Pons (tissue), 1 donor: ENCODE measurements around the gene MXI1.
A peak's percentile ranks its signal among the peaks of the same experiment; 100 is the strongest.

Experiments used
- DNase-seq: peaks from one replicate; pipeline ENCODE4 v3.0.0-alpha.2; 2016; ENCODE audit warnings: low spot score

The MXI1 gene

DNA sequence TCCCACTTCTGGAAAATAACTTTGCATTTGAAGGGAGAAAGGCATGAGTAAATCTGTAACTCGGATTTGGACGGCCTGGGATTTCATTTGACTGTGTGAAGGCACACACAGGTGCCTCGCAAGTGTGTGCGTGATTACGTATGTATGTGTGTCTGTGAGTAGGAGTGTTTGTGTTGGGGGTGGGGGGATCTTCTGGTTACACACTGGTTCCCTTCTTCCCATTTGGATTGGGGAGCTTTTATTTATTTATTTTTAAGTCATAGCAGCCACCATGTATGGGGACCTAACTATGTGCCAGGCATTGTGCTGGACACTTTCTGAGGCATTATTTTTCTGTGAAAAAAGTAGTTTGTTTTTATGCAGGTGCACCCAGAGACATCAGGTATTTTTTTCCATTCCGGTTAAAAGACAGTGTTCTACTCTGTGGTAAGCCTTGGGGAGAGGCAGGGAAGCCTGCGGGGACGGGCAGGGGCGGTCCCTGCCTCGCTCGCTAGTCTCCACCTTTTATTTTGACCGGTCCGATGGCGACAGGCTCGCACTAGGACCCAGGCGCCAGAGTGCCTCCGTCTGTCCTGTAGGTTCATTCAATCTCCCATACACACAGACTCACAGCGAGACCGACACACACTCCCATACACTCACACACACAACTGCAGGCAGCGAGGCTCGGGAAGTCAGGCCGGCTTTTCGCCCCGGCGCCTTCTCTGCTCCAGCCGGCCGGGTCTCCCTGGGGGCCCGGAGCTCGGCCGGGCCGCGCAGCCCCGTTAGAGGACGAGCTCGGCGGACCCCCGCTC is at the start of gene MXI1:
TSS of gene MXI1 (plus strand) at position 595 of the 794 bp plus-strand sequence. CDS start 204 bp downstream, outside the sequence.
- DNase-seq = peak; percentile 80

DNA sequence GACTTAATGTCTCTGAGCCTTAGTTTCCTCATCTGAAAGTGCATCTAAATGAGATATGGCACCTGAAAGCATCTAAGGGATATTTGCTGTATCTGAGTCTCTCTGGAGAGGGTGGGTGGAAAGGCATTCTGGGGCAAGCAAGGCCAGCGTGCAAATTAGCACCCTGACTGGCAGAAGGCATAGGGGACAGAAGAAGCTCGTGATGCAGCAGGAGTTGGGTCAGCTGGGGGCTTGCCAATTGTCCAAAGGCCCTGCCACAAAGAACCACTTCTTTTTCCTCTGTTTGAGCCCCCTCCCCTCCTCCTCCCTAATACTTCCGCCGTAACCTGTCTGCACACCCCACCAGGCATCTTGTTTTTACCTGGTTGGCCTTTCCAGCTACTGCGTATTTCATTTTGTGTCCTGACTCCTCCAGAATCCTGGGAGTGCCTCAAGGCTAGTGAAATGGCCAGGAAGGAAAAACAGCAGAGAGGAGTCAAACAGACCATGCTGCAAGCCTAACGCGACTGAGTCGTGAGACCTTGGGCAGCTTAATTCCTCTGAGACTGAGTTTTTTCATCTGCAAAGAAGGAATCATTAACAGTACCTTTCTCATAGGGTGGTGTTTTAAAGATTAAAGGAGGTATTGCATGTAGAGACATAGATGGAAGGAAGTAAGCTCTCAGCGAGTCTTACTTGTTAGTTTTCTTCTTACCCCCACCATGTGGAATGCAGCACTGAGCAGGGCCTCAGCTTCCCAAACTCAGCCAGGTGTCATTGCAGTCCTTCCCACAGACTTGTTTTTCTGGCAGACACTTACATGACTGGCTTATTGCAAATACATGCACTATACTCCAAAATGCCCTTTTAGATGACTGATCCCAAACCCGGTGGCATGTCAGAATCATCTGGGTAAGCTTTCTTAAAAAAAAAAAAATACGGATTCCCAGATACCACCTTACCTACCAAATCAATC is 49.1 kb upstream of the MXI1 start:
- DNase-seq = no peak

- no peak for DNase-seq
Measured at GRCh38 chr10:110160081-110160480, 47.3 kb upstream of the MXI1 start.

DNA sequence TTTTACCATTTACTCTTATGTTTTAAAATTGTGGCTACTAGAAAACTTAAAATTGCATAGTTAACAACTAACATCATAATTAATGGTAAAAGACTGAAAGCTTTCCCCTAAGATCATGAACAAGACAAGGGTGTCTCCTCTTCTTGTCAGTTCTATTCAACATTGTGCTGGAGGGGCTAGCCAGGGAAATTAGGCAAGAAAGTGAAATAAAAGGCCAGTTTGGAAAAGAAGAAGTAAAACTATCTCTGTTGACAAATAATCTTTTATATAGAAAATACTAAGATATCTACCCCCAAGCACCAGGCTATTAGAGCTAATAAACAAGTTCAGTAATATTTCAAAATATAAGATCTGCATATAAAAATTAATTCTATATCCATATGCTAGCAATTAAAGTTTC is 46.9 kb upstream of the MXI1 start:
- no peak for DNase-seq

DNA sequence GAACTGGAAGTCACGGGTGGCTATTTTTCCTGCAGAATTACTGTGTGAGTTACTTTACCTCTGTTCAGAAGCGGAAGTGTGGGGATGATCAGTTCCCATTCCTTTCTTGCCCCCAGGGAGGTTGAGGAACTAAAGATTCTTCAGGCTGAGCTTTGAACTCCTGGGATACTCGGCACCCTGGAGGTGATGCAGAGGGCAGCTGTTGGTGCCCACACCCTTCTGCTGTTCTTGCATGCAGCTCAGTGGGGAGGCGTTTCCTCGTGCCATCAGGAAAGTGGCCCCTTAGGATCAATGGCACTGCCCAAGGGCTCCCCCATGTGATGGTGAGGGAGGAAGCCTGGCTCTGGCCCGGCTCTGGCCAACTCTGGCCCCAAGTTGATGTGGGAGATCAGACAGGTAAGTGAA is 44.7 kb upstream of the MXI1 start:
- no peak for DNase-seq

DNA sequence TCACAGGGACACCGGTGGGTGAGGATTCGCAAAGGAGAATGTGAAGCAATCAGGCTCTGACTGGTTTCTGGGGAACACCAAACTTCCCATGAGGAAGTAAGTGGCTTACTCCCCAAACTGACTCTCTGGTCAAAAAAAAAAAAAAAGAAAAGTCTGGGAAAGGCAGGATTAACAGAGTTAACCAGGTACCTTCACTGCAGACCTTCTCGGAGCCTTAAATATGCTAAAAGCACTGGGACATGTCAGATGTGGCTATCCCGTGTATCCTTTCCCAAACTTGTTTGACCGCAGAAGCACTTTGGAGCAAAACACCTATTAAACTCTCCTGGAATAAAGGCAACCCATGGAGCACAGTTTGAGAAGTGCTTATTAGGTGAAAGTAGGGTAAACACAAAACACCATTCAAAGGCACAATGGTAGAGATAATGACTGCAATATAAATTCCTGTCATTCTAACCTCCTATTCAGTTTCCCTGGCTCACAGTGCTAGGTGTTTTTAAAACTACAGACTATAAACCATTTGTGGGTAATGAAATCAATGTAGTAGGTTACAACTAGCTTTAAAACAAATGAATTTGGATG is 44.1 kb upstream of the MXI1 start:
- no peak for DNase-seq

GRCh38 chr10:110163841-110164240 is 43.6 kb upstream of the MXI1 start:
- DNase-seq = no peak

DNA sequence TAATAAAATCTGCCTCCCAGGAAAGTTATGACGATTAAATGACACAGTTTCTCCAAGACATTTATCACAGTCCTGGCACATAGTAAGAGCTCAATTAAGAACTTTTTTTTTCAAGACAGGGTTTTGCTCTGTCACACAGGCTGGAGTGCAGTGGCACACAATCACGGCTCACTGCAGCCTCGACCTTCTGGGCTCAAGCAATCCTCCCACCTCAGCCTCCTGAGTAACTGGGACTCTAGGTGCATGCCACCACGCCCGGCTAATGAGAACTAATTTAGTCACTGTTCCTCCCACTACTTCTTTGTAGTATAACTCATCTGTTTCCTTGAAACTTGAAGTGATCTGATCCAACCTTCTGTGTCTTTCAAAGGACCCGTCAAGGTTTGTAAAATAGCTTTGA is 42.2 kb upstream of the MXI1 start:
- DNase-seq = no peak

GRCh38 chr10:110167149-110167548 is 40.3 kb upstream of the MXI1 start:
- no peak for DNase-seq

DNA sequence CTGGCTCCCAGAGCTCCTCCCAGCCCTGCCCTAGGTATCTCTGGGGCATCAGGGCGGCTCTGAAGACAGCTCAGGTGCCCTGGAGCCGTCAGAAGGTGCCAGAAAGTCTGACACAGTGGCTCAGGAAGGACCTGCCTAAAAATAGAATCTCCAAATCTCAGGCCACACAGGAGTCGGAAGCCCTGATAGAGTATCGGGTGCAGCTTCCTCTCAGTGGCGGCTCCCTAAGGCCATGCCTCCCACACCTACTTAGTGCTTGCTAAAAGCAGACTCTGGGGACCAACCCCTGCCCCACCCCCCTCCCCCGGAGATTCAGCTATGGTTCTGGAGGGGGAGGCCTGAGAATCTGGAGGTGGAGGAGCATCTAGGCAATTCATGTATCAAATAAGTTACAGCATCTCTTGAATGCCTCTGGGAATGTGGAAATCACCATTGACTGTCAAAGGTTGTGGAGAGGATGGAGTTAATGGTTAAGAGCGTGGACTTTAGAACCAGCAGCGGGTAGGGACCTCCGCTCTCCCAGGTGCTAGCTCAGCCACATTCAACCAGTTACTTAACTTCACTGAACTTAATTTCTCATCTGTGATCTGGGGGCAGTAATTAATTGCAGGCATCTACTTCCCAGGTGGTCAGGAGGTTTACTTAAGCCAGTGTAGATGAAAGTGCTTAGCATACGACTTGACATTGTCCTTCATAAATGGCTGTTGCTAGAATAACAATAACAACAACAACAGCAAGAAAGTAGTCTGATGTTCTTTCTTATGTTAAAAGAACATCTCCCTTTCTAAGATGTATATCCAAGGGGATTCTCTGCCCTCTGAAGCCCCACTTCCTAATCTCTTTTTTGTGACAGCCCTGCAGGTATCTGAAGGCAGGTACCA is 38.6 kb upstream of the MXI1 start:
- no peak for DNase-seq

DNA sequence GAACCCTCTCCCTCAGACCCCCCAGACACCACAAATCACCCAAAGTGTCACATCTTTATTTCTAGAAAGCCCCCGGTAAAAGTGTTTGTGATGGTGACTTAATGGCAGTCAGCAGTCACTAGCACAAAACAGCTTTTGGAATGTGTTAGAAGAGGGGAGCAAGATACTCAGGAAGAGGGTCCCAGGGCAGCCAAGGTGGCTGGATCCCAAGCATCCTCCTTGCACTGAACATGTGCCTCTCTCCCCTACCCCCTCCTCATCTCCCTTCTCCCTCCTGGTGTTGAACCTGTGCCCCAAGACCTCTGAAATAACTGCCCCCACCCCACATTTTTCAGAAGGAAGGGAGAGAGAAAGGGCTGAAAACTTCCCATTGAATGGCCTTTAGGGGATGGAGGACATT is 37.8 kb upstream of the MXI1 start:
- no peak for DNase-seq

DNA sequence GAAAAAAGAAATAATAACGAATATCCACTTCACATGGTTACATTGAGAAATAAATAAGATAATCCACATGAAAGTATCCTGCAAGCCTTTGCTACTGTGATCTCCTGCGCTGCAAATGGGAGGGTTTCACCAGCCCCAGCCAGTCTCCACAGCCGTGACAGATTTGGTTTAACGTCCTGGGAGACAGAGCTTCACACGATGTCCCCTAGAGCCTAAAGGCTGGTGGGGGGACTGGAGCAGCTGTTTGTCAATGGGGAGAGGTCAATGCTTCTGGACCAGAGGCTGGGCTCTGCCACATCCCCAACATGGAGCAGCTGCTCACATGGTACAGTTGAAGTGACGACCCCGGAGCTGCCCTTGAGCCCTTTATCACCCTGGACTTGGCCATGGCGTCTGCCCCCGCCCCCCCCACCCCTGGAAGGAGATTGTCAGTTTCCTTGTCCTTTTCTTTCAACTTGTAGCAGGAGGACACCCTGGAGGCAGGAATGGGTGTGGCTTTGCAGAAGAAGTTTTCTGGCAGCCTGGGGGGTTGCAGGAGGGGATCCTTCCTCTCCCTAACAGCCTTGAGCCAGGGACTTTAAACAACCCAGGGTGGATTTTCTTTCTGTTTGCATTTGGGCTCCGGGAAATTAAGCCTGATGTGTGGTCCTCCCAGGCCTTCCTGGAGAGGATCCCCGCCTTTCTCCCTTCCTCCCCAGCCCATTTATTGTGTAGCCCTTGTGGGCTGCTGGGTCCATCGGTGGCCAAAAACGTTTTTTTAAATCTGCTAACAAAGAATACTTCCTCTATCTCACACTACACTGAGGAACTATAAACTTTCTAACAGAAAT is 37.0 kb upstream of the MXI1 start:
- no peak for DNase-seq

- DNase-seq = no peak
Measured at GRCh38 chr10:110171032-110171431, 36.4 kb upstream of the MXI1 start.

DNA sequence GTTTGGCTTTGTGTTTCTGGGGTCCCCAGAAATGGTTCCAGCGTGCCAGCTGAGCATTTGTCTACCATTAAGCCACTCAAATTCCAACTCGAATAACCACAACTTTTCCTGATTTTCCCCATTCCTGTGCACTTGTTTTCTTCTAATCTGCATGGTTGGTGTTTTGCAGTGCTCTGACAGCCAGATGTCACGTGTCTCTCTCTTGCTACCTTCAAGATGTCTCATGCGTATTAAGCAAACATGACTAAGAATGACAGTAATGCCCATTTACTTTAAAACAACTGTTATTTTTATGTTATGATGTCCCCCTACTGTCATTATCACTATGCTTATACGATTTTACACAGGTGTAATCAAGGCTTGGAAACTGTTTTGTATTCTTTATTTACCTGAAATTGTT is 35.2 kb upstream of the MXI1 start:
- DNase-seq = no peak

- no peak for DNase-seq
Measured at GRCh38 chr10:110174201-110174600, 33.2 kb upstream of the MXI1 start.

- no peak for DNase-seq
Measured at GRCh38 chr10:110174816-110175215, 32.6 kb upstream of the MXI1 start.

DNA sequence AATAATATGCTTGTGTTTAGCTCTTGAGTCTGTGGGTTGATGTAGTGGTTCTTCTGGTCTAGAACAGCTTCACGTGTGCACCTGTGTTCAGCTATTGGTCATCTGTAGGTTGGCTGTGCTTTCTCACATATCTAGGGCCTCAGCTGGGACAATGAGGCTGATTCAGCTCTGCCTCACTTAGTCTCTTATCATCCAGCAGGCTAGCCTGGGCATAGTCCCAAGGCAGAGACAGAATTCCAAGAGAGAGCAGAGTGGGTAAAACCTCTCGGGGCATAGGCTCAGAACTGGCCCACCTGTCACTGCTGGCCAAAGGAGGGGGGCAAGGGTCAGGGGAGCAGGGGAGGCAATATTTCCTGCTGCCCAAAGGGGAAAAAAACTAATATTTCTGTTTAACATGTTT is 32.0 kb upstream of the MXI1 start:
- no peak for DNase-seq

GRCh38 chr10:110176141-110177030 is 31.0 kb upstream of the MXI1 start:
- DNase-seq = no peak

GRCh38 chr10:110179220-110179619 is 28.2 kb upstream of the MXI1 start:
- no peak for DNase-seq

DNA sequence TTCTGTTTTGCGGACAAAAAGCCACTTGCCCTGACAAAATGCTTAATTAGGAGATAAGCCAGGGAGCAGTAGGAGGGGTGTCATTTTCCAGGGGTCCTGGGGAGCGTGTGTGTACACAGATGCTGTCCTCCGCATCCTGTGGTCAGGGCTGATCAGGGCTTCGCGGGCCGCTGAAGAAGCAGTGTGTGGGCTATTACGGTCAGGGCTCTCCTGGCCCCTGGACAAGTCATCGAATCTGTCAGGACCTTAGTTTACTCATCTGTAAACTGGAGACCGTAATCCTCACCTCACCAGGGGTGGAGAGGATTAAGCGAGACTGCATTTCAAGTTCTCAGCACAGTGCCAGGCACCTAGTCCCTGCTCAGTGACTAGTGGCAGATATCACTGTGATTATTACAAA is 26.0 kb upstream of the MXI1 start:
- no peak for DNase-seq
